Effector CD4-positive, alpha-beta T cell (primary cell): ENCODE data around the gene NOD2.

Experiments
- DNase-seq: peaks from one replicate; pipeline ENCODE4 v3.0.0-alpha.2; 2020

NOD2 gene

GRCh38 chr16:50743581-50744225 is 50.3 kb downstream of the NOD2 start:
- DNase-seq: no peak

- no peak for DNase-seq
Measured at GRCh38 chr16:50744881-50745280, 51.5 kb downstream of the NOD2 start.

GRCh38 chr16:50745940-50746339 is 52.5 kb downstream of the NOD2 start:
- no peak for DNase-seq

- peak; percentile 26 for DNase-seq
Measured at GRCh38 chr16:50747207-50747956, 54.0 kb downstream of the NOD2 start.

- no peak for DNase-seq
Measured at GRCh38 chr16:50751528-50751927, 58.1 kb downstream of the NOD2 start.

GRCh38 chr16:50752471-50753235 is 59.2 kb downstream of the NOD2 start:
- DNase-seq: no peak

GRCh38 chr16:50756473-50756872 is 63.1 kb downstream of the NOD2 start:
- no peak for DNase-seq

- DNase-seq: no peak
Measured at GRCh38 chr16:50761267-50761666, 67.9 kb downstream of the NOD2 start.

- no peak for DNase-seq
Measured at GRCh38 chr16:50762241-50762640, 68.8 kb downstream of the NOD2 start.

GRCh38 chr16:50763211-50763610 is 69.8 kb downstream of the NOD2 start:
- no peak for DNase-seq

GRCh38 chr16:50765260-50765659 is 71.9 kb downstream of the NOD2 start:
- no peak for DNase-seq

- no peak for DNase-seq
Measured at GRCh38 chr16:50765861-50766260, 72.5 kb downstream of the NOD2 start.

GRCh38 chr16:50767197-50767596 is 73.8 kb downstream of the NOD2 start:
- DNase-seq: no peak

GRCh38 chr16:50771366-50771765 is 78.0 kb downstream of the NOD2 start:
- DNase-seq: no peak

GRCh38 chr16:50774405-50774804 is 81.0 kb downstream of the NOD2 start:
- no peak for DNase-seq

- no peak for DNase-seq
Measured at GRCh38 chr16:50774960-50775359, 81.6 kb downstream of the NOD2 start.

GRCh38 chr16:50776037-50776436 is 82.6 kb downstream of the NOD2 start:
- no peak for DNase-seq

GRCh38 chr16:50778284-50779163 is 85.1 kb downstream of the NOD2 start:
- no peak for DNase-seq

- no peak for DNase-seq
Measured at GRCh38 chr16:50781043-50781442, 87.6 kb downstream of the NOD2 start.

- DNase-seq: no peak
Measured at GRCh38 chr16:50781518-50781917, 88.1 kb downstream of the NOD2 start.
